K562 (cell line): Measurements from ENCODE around the gene PTGES3L. TPM values are rescaled to one million over a fixed set of nuclear protein-coding genes. Genes with fewer than 3 reads are reported as not detected.
A peak's percentile ranks its signal among the peaks of the same experiment; 100 is the strongest.

Source experiments
- ATAC-seq: fragments of 200-7000 bp; cut with Tn5 transposase; 3 replicates; pipeline ENCODE4 v1.9.1; 2020; ENCODE audit warnings: moderate library complexity
- BruUV-seq: library from RNA; stranded (reverse); fragments of 400-500 nt; replicated peaks from 2 replicates; lab custom pipeline; 2021; lab: Mats Ljungman, UMichigan
- CTCF ChIA-PET: fragments of 300-600 bp; formaldehyde crosslinking; extraction: SDS; loops from one replicate; lab custom pipeline; 2021; ENCODE audit warnings: low intra/inter-chr PET ratio; lab: Yijun Ruan, JAX
- POLR2A ChIA-PET: fragments of 300-600, 350-650 bp; sonication (Branson Sonifier 250); formaldehyde crosslinking; extraction: SDS; loops from one replicate; lab custom pipeline; 2021; ENCODE audit warnings: antibody characterized with exemption, inconsistent platforms; lab: Yijun Ruan, JAX
- DNase-seq, 4 experiments: peaks; one replicate each; pipeline versions ENCODE4 v3.0.0 to v3.0.0-alpha.2; 2011 to 2018; ENCODE audit warnings: low spot score in 3 of 4, mixed read lengths in 3 of 4; ENCODE audit errors: extremely low read depth in 1 of 4
- FAIRE-seq: peaks from 2 replicates; lab custom pipeline; 2011; peaks lifted over from hg19 to GRCh38; lab: Jason Lieb, UNC
- H2AFZ ChIP-seq: 2 replicates; pipeline ENCODE4 v1.6.0; 2011; ENCODE audit warnings: low read depth, low read length, control low read depth, inconsistent platforms
- H3K27ac ChIP-seq: fragments of 200-600 bp; 3 replicates; pipeline ENCODE4 v1.8.0; 2011; ENCODE audit warnings: low read depth, mild to moderate bottlenecking, control low read depth, inconsistent platforms, low read length, moderate library complexity, mixed read lengths; ENCODE audit errors: extremely low read depth
- H3K27me3 ChIP-seq, 2 experiments: fragments of 300-600 bp in 1 of 2; 2 replicates in 1 of 2; 3 replicates in 1 of 2; pipeline versions ENCODE4 v1.6.0 to v1.8.0; 2011; ENCODE audit warnings: inconsistent platforms in 2 of 2, low read length in 2 of 2, mild to moderate bottlenecking in 1 of 2, mixed read lengths in 1 of 2, moderate library complexity in 1 of 2; ENCODE audit not compliant: control insufficient read depth in 2 of 2, insufficient read depth in 2 of 2
- H3K36me3 ChIP-seq: fragments of 300-600 bp; 3 replicates; pipeline ENCODE4 v1.8.0; 2011; ENCODE audit warnings: mild to moderate bottlenecking, low read length, inconsistent platforms; ENCODE audit not compliant: control insufficient read depth, insufficient read depth
- H3K4me1 ChIP-seq, 2 experiments: fragments of 200-600 bp in 1 of 2; replicated peaks in 1 of 2; 2 replicates in 1 of 2; 3 replicates in 1 of 2; pipeline versions ENCODE4 v1.5.1 to v1.8.0; 2011; ENCODE audit warnings: inconsistent platforms in 2 of 2, low read length in 2 of 2, mild to moderate bottlenecking in 1 of 2, mixed read lengths in 1 of 2, moderate library complexity in 1 of 2; ENCODE audit not compliant: control insufficient read depth in 2 of 2, insufficient read depth in 2 of 2
- H3K4me2 ChIP-seq: 2 replicates; pipeline ENCODE4 v1.6.1; 2011; ENCODE audit warnings: low read length, control low read depth, inconsistent platforms, mixed read lengths; ENCODE audit not compliant: insufficient read depth
- H3K4me3 ChIP-seq: fragments of 200-600 bp; sonication (generic), shearing (Covaris generic); 2 replicates; pipeline ENCODE4 v1.5.1; 2016; ENCODE audit warnings: control low read depth, inconsistent platforms
- H3K79me2 ChIP-seq: fragments of 200-600 bp; 3 replicates; pipeline ENCODE4 v1.8.0; 2011; ENCODE audit warnings: low read length, inconsistent platforms; ENCODE audit not compliant: control insufficient read depth, insufficient read depth
- H3K9ac ChIP-seq, 2 experiments: 2 replicates each; pipeline versions ENCODE4 v1.6.0 to v1.6.1; 2011; ENCODE audit warnings: low read depth in 2 of 2, low read length in 2 of 2, control low read depth in 1 of 2, inconsistent platforms in 1 of 2, mild to moderate bottlenecking in 1 of 2, mixed read lengths in 1 of 2; ENCODE audit not compliant: insufficient read depth in 1 of 2
- H3K9me1 ChIP-seq: one replicate; pipeline ENCODE4 v1.6.0; 2011; ENCODE audit warnings: inconsistent platforms, mild to moderate bottlenecking, low read length, moderate library complexity; ENCODE audit not compliant: control insufficient read depth, insufficient read depth
- H3K9me3 ChIP-seq: replicated peaks from 2 replicates; pipeline ENCODE4 v1.5.1; 2011; ENCODE audit warnings: low read depth, low read length, inconsistent platforms; ENCODE audit not compliant: control insufficient read depth, insufficient read depth
- H4K20me1 ChIP-seq: replicated peaks from 2 replicates; pipeline ENCODE4 v1.6.1; 2011; ENCODE audit warnings: low read length, inconsistent platforms, mixed read lengths; ENCODE audit not compliant: control insufficient read depth, insufficient read depth
- MTA1 ChIP-seq: fragments of 450-650 bp; IDR thresholded peaks from 2 replicates; pipeline ENCODE4 v1.6.1; 2017; ENCODE audit warnings: borderline replicate concordance
- NCOR1 ChIP-seq: fragments of 450-650 bp; IDR thresholded peaks from 2 replicates; pipeline ENCODE4 v1.6.1; 2016; ENCODE audit warnings: mild to moderate bottlenecking, moderate library complexity
- PCBP1 ChIP-seq: fragments of 200-400 bp; formaldehyde crosslinking; IDR thresholded peaks from 2 replicates; pipeline ENCODE4 v1.6.1; 2018; ENCODE audit warnings: mild to moderate bottlenecking, low read depth, low read length; ENCODE audit not compliant: poor library complexity, severe bottlenecking
- WGBS: fragments of 100-300 bp; shearing (Covaris generic); methylation state at CpG from one replicate; pipeline ENCODE4 v1.1.6; 2016; ENCODE audit warnings: low coverage, mixed read lengths; ENCODE audit not compliant: insufficient coverage; ENCODE audit errors: missing lambda C conversion rate; 5-methylcytosine and 5-hydroxymethylcytosine counted together
- in situ Hi-C: fragments of 300-500 bp; cut with MboI; formaldehyde crosslinking; loops from 4 replicates; pipeline ENCODE4 v1.15.0; 2018; ENCODE audit warnings: inconsistent platforms, mixed read lengths
- intact Hi-C: fragments of 100-400 bp; cut with micrococcal nuclease; formaldehyde crosslinking; loops from 2 replicates; pipeline ENCODE4 v1.14.2; 2022
- polyA plus RNA-seq, 8 experiments: library from polyadenylated mRNA; depleted of rRNA in 4 of 8; stranded (reverse) in 5 of 8; unstranded in 3 of 8; fragments of >200 nt; fragmentation: Nextera tagmentation in 2 of 8; fragmentation: Illumina TruSeq in 1 of 8; extraction: Ambion mirVana in 2 of 8; extraction: Trizol in 1 of 8; gene quantifications; 2 replicates each; pipeline versions ENCODE4 v1.2.1 to v1.2.3, GENCODE V29; 2011 to 2014; ENCODE audit warnings: inconsistent platforms in 1 of 8, missing spikeins in 1 of 8
- total RNA-seq, 7 experiments: library from RNA; depleted of rRNA in 6 of 7; stranded (reverse); fragments of >200 nt in 6 of 7; fragmentation: Illumina TruSeq in 2 of 7; extraction: Trizol in 2 of 7; gene quantifications; 2 replicates each; pipeline versions ENCODE4 v1.2.1 to v1.2.3, GENCODE V29; 2011 to 2021; ENCODE audit warnings: low replicate concordance in 1 of 7
- TF ChIP-seq, protein P1 (sequence below): fragments of 200-800 bp; sonication (Bioruptor generic); IDR thresholded peaks from 2 replicates; pipeline ENCODE4 v1.6.1; 2017; ENCODE audit warnings: missing genetic modification characterization, missing compliant biosample characterization
- TF ChIP-seq, protein P2 (sequence below): sonication (generic); formaldehyde crosslinking; IDR thresholded peaks from 2 replicates; pipeline ENCODE4 v1.4.0; 2020; ENCODE audit warnings: mild to moderate bottlenecking, missing genetic modification reagents

The PTGES3L gene
- total and polyA plus RNA-seq, 9 of the 15 experiments (the other 6 are each of a cell fraction or from before 2014, with no cell fraction given): 6.0 to 16.0 (median 9.6) TPM

DNA sequence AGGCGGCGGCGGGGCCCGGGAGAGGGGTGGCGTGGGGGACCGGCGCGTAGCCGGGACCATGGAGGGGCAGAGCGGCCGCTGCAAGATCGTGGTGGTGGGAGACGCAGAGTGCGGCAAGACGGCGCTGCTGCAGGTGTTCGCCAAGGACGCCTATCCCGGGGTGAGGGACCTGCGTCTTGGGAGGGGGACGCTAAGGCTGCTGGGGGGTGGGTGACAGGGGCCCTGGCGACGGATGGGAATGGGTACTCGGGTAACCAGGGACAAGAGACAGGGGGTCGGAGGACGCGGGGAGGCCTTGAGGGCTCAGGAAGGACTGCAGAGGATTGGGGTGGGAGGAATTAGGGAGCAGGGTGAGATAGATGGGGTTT, 45.4 kb upstream of the PTGES3L start:
- Histone ChIP-seq H3K9me1 (no peaks in the 10 kb centered on the region), H4K20me1 (no peaks in the 10 kb centered on the region), H3K4me2 (peak overlapping the region; percentile 58), H3K27ac (no peak overlapping the region), H3K36me3 (peaks cover under 1% of the 10 kb centered on the region; the same call in 1 of the 3 replicates), H3K27me3 (no peaks in the 10 kb centered on the region)
- FAIRE-seq: no peak
- no peak for ATAC-seq
- no TSS peak for BruUV-seq
- peak in 1 of 4 experiments; percentile 34 for DNase-seq
- CTCF ChIA-PET: no interaction called here
- intact Hi-C loops: loop anchor here (2.0 kb wide), 1 partner anchor 100 kb away; the partner anchor contains the start of gene BRCA1
- TF ChIP-seq, protein P1, sequence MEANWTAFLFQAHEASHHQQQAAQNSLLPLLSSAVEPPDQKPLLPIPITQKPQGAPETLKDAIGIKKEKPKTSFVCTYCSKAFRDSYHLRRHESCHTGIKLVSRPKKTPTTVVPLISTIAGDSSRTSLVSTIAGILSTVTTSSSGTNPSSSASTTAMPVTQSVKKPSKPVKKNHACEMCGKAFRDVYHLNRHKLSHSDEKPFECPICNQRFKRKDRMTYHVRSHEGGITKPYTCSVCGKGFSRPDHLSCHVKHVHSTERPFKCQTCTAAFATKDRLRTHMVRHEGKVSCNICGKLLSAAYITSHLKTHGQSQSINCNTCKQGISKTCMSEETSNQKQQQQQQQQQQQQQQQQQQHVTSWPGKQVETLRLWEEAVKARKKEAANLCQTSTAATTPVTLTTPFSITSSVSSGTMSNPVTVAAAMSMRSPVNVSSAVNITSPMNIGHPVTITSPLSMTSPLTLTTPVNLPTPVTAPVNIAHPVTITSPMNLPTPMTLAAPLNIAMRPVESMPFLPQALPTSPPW: peak; percentile 40
- TF ChIP-seq, protein P2, sequence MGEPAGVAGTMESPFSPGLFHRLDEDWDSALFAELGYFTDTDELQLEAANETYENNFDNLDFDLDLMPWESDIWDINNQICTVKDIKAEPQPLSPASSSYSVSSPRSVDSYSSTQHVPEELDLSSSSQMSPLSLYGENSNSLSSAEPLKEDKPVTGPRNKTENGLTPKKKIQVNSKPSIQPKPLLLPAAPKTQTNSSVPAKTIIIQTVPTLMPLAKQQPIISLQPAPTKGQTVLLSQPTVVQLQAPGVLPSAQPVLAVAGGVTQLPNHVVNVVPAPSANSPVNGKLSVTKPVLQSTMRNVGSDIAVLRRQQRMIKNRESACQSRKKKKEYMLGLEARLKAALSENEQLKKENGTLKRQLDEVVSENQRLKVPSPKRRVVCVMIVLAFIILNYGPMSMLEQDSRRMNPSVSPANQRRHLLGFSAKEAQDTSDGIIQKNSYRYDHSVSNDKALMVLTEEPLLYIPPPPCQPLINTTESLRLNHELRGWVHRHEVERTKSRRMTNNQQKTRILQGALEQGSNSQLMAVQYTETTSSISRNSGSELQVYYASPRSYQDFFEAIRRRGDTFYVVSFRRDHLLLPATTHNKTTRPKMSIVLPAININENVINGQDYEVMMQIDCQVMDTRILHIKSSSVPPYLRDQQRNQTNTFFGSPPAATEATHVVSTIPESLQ (CRISPR knock-in tag): no peak
- TF ChIP-seq PCBP1: peak; percentile 70
- TF ChIP-seq NCOR1: no peak
- TF ChIP-seq MTA1: 0 out of 2 replicates have a peak, but pooled peaks have one; percentile 27
- TF ChIP-seq, all 486 proteins: peak for 3
- Histone ChIP-seq H3K4me1 (peaks cover 10 to 63% of the 10 kb centered on the region in 2 experiments), H3K4me3 (peak overlapping the region; percentile 58), H3K9me3 (no peaks in the 10 kb centered on the region), H3K9ac (peak overlapping the region; percentile 22 to 92; a peak in 3 of 4 replicates), H2AFZ (peak overlapping the region; percentile 74; the same call in 1 of the 2 replicates), H3K79me2 (peaks cover 16% of the 10 kb centered on the region)
- POLR2A ChIA-PET: interaction anchor here (0.6 to 6.7 kb wide), 4 partner anchors 10 to 681 kb away, joined by 3 to 79 read pairs (median 6); no protein-coding TSS in a partner anchor
- no CpG with 5 or more reads among the region's 27 CpGs for WGBS
- in situ Hi-C loops: no loop called here
